Testis (tissue), 2 donors: ENCODE results near the gene GAA.

Experiments
- POLR2A ChIP-seq: fragments of 450-650 bp; IDR thresholded peaks from one replicate; pipeline ENCODE4 v1.6.1; 2017; ENCODE audit warnings: antibody characterized with exemption, mild to moderate bottlenecking, moderate library complexity
- TF ChIP-seq, protein P1 (sequence below), 3 experiments: fragments of 450-650 bp in 2 of 3; fragments of 200-600 bp in 1 of 3; sonication (generic) in 1 of 3; IDR thresholded peaks; one replicate each; pipeline ENCODE4 v1.5.1; 2016 to 2019; ENCODE audit warnings: antibody characterized with exemption in 3 of 3, mild to moderate bottlenecking in 2 of 3, moderate library complexity in 1 of 3

DNA sequence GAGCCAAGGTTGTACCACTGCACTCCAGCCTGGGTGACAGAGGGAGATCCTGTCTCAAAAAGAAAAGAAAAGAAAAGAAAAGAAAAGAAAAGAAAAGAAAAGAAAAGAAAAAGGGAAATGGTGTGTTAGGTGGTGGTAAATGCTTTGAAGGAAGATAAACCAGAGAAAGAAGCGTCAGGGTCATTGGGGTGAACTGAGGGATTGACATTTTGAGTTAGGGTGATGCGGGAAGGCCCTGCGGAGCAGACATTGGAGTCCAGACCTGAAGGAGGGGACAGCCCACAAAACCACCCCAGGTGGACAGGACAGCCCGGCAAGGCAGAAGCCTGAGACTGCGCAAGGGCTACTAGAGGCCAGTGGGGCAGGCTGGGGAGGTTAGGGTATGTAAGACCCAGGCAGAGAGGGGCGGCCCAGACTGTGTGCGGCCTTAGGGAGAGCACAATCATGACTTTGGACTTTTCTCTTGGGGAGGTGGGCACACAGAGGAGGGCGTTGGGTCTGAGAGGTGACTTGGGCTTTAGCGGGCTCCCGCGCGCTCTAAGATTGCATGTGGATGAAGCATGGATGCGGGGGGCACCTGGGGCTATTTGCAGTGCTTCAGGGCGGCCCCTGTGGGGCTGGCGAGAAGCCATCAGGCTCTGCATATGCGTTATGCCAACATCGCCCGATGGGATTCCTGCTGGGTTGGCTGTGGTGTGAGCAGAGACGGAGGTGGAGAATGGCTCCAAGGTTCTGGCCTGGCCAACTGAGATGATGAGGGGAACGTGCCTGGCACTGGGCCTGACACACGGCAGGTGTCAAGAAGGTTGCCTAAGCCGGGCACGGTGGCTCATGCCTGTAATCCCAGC lies 3.3 kb upstream of the GAA start:
- TF ChIP-seq, protein P1, sequence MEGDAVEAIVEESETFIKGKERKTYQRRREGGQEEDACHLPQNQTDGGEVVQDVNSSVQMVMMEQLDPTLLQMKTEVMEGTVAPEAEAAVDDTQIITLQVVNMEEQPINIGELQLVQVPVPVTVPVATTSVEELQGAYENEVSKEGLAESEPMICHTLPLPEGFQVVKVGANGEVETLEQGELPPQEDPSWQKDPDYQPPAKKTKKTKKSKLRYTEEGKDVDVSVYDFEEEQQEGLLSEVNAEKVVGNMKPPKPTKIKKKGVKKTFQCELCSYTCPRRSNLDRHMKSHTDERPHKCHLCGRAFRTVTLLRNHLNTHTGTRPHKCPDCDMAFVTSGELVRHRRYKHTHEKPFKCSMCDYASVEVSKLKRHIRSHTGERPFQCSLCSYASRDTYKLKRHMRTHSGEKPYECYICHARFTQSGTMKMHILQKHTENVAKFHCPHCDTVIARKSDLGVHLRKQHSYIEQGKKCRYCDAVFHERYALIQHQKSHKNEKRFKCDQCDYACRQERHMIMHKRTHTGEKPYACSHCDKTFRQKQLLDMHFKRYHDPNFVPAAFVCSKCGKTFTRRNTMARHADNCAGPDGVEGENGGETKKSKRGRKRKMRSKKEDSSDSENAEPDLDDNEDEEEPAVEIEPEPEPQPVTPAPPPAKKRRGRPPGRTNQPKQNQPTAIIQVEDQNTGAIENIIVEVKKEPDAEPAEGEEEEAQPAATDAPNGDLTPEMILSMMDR (IDR thresholded peaks at IDR 0.05) = no peak
- TF ChIP-seq POLR2A = no peak
